ENCODE measurements around the gene PRPH. TPM values are rescaled to one million over a fixed set of nuclear protein-coding genes. Genes with fewer than 3 reads are reported as not detected.
"Not testable (repeated sequence)": the region's sequence is repeated elsewhere in the genome, so short reads cannot be mapped to it uniquely, and the experiment has no call there.

Gene PRPH
- total RNA-seq, 1 donor from 2014 or later: 17.2 TPM

DNA sequence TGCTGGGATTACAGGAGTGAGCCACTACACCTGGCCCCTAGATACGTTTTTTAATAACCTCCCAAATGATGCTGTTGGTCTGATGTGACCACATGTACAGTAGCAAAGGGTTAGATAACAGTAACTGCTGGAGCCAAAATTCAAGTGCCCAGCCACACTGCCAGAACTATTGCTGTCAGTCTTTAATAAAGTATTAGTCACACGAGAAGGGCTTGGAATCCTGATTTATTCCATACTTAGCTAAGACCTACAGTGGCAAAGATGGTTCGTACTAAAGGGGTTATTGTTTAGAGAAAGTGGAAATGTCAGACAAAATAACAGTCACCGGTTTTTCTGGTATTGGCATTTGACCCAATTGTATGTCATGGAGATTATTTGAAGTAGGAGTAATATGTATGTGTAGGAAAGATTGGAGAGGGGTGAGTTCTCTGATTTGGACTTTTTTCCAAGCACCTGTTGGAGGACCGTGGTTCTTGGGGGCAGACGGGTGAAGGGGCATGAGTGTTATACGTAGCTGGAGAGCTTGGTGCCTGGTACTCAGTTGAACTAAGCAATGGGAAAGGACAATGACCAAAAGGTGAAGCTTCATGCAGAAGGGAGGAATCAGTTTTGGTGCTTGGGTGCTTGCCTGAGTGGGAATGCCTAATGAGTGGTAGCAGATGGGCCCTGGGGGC lies 20.4 kb upstream of the PRPH start:
- Histone ChIP-seq H3K36me3 (peaks cover 0 to 42% of the 10 kb centered on the region in 2 donors), H3K4me3 (no peak overlapping the region), H3K4me1 (peaks cover 4% of the 10 kb centered on the region), H3K27ac (no peak overlapping the region), H3K9me3 (no peaks in the 10 kb centered on the region), H3K27me3 (no peaks in the 10 kb centered on the region)
- intact Hi-C loops (cut with DNase I): no loop called here
- no peak for TF ChIP-seq POLR2A (IDR thresholded peaks at IDR 0.05)
- DNase-seq (ENCODE audit: extremely low spot score in 2 of 2): no peak

DNA sequence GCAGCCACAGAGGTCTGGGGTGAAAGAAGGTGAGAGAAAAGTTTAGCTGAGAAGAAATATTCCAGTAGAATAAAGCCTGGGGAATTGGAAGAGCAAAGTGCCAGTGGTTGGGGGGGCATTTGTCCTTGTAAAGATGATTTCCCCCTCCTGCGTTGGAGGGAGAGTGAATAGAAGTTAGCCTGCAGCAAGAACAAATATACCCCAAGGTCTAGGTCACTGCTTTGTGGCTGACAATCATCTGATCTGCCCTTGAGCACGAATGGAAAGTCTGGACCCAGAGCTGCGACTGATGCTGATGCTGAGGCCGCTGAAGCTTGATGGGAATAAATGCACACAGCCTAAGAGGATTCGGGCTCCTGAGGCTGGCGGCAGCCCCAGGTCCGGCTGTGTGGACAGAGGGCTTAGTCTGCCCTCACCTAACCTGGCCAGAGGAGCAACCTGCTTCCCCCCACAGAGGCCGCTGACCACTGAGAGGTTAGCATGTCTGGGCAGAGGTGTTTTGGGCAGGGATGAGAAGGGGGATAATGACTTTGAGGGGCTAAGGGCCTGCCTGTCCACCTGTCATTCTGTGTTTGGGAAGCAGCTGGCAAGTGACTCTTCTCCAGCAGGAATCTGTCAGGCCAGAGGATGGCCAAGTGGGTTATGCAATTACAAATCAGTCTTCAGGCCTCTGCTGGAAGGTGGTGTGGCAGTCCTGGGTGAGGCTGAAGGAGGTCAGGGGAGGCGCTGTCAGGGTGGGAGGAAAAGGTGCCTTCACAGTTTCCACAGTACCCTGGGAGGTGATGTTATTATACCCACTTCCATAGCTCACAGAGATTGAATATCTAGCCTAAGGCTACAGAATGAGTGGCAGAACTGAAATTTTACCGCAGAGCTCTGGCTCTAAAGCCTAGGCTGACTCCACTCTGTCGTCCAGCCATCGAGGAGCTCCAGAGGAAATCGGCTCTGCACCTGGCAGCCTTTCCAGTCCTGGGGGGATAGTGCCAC lies 18.4 kb upstream of the PRPH start:
- Histone ChIP-seq H3K4me3 (no peak overlapping the region), H3K36me3 (peaks cover 0 to 21% of the 10 kb centered on the region in 2 donors), H3K4me1 (no peaks in the 10 kb centered on the region), H3K9me3 (no peaks in the 10 kb centered on the region), H3K27ac (no peak overlapping the region), H3K27me3 (no peaks in the 10 kb centered on the region)
- no peak for TF ChIP-seq POLR2AphosphoS5 (IDR thresholded peaks at IDR 0.05; ENCODE audit: insufficient read depth in 1 of 2, low read depth in 1 of 2)
- no peak for TF ChIP-seq CTCF (IDR thresholded peaks at IDR 0.05)
- TF ChIP-seq POLR2A (IDR thresholded peaks at IDR 0.05): no peak
- DNase-seq (ENCODE audit: extremely low spot score in 2 of 2): no peak
- intact Hi-C loops (cut with DNase I): no loop called here

DNA sequence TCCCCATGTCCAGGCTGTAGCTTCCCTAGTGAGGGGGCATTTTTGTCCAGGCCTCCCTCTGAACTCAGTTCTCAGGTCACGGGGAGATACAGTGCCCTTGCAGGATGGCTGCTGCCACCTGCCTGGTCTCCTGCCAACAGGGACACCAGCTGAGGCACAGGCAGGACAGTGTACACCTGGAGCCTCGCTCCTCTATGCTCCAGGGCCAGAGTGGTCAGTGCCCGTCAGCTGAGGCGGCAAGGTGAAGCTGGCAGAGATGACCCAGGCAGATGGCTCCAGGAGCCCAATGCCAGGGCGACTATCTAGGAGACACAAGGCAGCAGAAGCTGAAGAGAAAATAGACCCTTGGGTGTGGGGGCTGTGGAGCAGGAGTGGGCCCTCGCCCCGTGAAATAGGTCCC lies 17.5 kb upstream of the PRPH start:
- no peaks in the 10 kb centered on the region for H3K27me3 ChIP-seq
- H3K4me1 ChIP-seq: no peaks in the 10 kb centered on the region
- no peak for DNase-seq (ENCODE audit: extremely low spot score in 2 of 2)
- intact Hi-C loops (cut with DNase I): no loop called here
- TF ChIP-seq CTCF (IDR thresholded peaks at IDR 0.05): no peak
- TF ChIP-seq POLR2A (IDR thresholded peaks at IDR 0.05): no peak
- TF ChIP-seq POLR2AphosphoS5 (IDR thresholded peaks at IDR 0.05; ENCODE audit: insufficient read depth in 1 of 2, low read depth in 1 of 2): no peak
- H3K9me3 ChIP-seq: no peaks in the 10 kb centered on the region
- peaks cover 0 to 15% of the 10 kb centered on the region in 2 donors for H3K36me3 ChIP-seq
- H3K4me3 ChIP-seq: no peak overlapping the region
- no peak overlapping the region for H3K27ac ChIP-seq

GRCh38 chr12:49279706-49280159 lies 15.2 kb upstream of the PRPH start:
- TF ChIP-seq POLR2A (IDR thresholded peaks at IDR 0.05) (no peak), POLR2AphosphoS5 (IDR thresholded peaks at IDR 0.05; ENCODE audit: insufficient read depth in 1 of 2, low read depth in 1 of 2) (no peak), CTCF (IDR thresholded peaks at IDR 0.05) (no peak)
- Histone ChIP-seq H3K27ac (no peak overlapping the region), H3K4me3 (no peak overlapping the region), H3K9me3 (no peaks in the 10 kb centered on the region), H3K36me3 (no peaks in the 10 kb centered on the region), H3K27me3 (no peaks in the 10 kb centered on the region), H3K4me1 (no peaks in the 10 kb centered on the region)
- no peak for DNase-seq (ENCODE audit: extremely low spot score in 2 of 2)
- intact Hi-C loops (cut with DNase I): no loop called here

DNA sequence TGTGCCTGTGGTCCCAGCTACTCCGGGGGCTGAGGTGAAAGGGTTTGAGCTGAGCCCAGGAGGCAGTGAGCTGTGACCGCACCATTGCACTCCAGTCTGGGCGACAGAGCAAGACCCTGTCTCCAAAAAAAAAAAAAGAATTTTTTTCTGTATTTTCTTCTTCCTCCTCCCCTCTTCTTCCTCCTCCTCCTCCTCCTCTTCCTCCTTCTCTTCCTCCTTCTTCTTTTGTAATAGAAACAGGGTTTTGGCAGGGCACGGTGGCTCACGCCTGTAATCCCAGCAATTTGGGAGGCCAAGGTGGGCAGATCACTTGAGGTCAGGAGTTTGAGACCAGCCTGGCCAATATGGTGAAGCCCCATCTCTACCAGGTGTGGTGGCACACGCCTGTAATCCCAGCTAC lies 14.4 kb upstream of the PRPH start:
- H3K4me3 ChIP-seq; H3K27me3 ChIP-seq; intact Hi-C loops (cut with DNase I); DNase-seq (ENCODE audit: extremely low spot score in 2 of 2); H3K36me3 ChIP-seq; H3K27ac ChIP-seq; H3K4me1 ChIP-seq; H3K9me3 ChIP-seq: not testable (repeated sequence)

GRCh38 chr12:49282302-49282701 lies 12.6 kb upstream of the PRPH start:
- no peak overlapping the region for H3K4me3 ChIP-seq
- no peak for DNase-seq (ENCODE audit: extremely low spot score in 2 of 2)
- H3K27me3 ChIP-seq: no peaks in the 10 kb centered on the region
- intact Hi-C loops (cut with DNase I): no loop called here
- H3K36me3 ChIP-seq: no peaks in the 10 kb centered on the region
- TF ChIP-seq CTCF (IDR thresholded peaks at IDR 0.05): no peak
- TF ChIP-seq POLR2AphosphoS5 (IDR thresholded peaks at IDR 0.05; ENCODE audit: insufficient read depth in 1 of 2, low read depth in 1 of 2): no peak
- no peak for TF ChIP-seq POLR2A (IDR thresholded peaks at IDR 0.05)
- H3K27ac ChIP-seq: no peak overlapping the region
- H3K4me1 ChIP-seq: no peaks in the 10 kb centered on the region
- no peaks in the 10 kb centered on the region for H3K9me3 ChIP-seq

DNA sequence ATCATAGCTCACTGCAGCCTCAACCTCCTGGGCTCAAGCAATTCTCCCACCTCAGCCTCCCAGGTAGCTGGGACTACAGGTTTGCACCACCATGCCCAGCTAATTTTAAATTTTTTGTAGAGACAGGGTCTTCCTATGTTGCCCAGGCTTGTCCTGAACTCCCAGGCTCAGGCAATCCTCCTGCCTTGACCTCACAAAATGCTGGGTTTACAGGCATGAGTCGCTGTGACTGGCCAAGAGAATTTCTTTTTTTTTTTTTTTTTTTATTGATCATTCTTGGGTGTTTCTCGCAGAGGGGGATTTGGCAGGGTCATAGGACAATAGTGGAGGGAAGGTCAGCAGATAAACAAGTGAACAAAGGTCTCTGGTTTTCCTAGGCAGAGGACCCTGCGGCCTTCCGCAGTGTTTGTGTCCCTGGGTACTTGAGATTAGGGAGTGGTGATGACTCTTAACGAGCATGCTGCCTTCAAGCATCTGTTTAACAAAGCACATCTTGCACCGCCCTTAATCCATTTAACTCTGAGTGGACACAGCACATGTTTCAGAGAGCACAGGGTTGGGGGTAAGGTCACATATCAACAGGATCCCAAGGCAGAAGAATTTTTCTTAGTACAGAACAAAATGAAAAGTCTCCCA lies 12.1 kb upstream of the PRPH start:
- DNase-seq (ENCODE audit: extremely low spot score in 2 of 2); H3K4me3 ChIP-seq; H3K4me1 ChIP-seq; intact Hi-C loops (cut with DNase I); H3K9me3 ChIP-seq; H3K27ac ChIP-seq; H3K36me3 ChIP-seq; H3K27me3 ChIP-seq: not testable (repeated sequence)

All from vagina (tissue), 2 donors.